HEK293 (cell line): ENCODE data around the gene FBXL4.

Source experiments
- ZNF558 ChIP-seq: fragments of 450-650 bp; formaldehyde crosslinking; IDR thresholded peaks from 2 replicates; pipeline ENCODE4 v1.5.1; 2016; ENCODE audit warnings: missing biosample characterization, missing genetic modification characterization
- TF ChIP-seq, protein P1 (sequence below): fragments of 450-650 bp; formaldehyde crosslinking; IDR thresholded peaks from 2 replicates; pipeline ENCODE4 v1.5.1; 2016; ENCODE audit warnings: missing biosample characterization, missing genetic modification characterization

DNA sequence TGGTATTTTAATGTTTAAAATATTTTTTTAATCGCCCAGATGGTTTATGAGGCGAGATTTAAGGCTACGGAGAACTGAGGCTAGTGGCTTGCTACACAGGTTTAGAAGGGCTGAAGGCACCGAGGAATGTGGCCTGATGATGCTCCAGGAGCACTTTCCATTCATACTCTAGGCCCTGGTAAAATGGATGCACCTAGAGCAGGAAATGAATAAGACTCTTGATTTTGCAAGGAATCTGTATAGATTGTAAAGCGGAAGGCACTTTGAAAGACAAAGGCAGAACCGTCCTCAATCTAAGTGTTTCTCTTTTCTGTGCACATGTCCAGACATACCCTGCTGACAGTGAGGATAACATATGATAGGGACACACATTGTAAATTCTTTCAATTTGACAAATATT lies 83.2 kb downstream of the FBXL4 start:
- TF ChIP-seq, protein P1, sequence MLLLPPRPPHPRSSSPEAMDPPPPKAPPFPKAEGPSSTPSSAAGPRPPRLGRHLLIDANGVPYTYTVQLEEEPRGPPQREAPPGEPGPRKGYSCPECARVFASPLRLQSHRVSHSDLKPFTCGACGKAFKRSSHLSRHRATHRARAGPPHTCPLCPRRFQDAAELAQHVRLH = no peak
- TF ChIP-seq ZNF558 (tag by site-specific recombination) = no peak
